Measurements from ENCODE around the gene LSM14A. TPM values are rescaled to one million over a fixed set of nuclear protein-coding genes. Genes with fewer than 3 reads are reported as not detected.

LSM14A gene
- total and polyA plus RNA-seq, 9 of the 15 experiments (the other 6 are each of a cell fraction or from before 2014, with no cell fraction given) = 19.5 to 150 (median 95.1) TPM

DNA sequence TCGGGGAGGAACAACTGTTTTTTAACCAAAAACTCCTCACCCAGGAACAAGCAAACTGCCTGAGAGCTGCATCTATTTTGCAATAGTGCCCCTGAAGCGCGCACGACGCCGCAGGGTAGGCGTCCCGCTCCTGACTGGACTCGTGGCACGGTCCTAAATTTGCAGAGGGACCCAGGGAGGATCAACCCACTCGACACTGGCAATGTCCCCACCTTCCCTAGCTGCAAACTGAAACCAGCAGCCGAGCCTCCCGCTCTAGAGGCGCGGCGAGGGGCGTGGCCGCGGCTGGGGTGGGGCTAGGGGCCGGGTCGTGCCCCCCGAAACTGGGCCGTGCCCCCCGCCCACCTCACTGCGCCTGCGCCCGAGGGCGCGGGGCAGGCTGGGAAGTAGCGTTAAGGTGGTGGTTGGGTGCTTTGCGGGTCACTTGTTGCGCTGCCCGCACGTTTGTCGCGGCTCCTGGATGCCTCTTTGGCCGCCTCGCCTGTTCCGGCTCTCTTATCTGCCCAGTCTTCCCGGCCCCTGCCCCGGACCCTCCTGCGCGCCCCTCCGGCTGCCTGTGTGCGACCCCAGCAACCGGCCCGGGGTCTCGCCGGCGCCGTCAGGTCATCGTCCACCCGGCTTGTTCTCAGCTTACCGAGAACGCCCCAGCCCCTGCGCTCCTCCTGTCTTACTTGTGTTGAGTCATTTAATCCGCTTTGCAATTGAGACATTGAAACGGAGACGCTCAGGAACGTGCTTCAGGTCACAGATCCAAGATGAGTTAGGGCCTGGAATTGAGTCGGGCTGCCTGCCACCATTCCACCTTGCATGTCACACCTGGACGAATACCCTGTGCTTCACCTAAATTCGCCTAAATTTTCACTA, 37.9 kb upstream of the LSM14A start (continued):
- TF ChIP-seq ADNP (tag; IDR thresholded peaks at IDR 0.05) = no peak
- TF ChIP-seq GABPB2 (CRISPR knock-in tag; conservative IDR thresholded peaks at IDR 0.05) = no peak
- no peak for TF ChIP-seq NFE2 (IDR thresholded peaks at IDR 0.05; ENCODE audit: low read depth)
- TF ChIP-seq ZNF316 (IDR thresholded peaks at IDR 0.05) = 0 out of 2 replicates have a peak, but pooled peaks have one; percentile 28
- TF ChIP-seq SRSF3 (IDR thresholded peaks at IDR 0.05; ENCODE audit: insufficient read depth, low read length) = no peak
- TF ChIP-seq JUND (IDR thresholded peaks at IDR 0.05; ENCODE audit: borderline replicate concordance, low read depth, low read length) = no peak; the same call in 1 of the 2 replicates
- peak; percentile 30; the same call in 1 of the 3 replicates for TF ChIP-seq JUND (tag; IDR thresholded peaks at IDR 0.05; ENCODE audit: borderline replicate concordance, low read depth, low read length)
- TF ChIP-seq, protein P1, sequence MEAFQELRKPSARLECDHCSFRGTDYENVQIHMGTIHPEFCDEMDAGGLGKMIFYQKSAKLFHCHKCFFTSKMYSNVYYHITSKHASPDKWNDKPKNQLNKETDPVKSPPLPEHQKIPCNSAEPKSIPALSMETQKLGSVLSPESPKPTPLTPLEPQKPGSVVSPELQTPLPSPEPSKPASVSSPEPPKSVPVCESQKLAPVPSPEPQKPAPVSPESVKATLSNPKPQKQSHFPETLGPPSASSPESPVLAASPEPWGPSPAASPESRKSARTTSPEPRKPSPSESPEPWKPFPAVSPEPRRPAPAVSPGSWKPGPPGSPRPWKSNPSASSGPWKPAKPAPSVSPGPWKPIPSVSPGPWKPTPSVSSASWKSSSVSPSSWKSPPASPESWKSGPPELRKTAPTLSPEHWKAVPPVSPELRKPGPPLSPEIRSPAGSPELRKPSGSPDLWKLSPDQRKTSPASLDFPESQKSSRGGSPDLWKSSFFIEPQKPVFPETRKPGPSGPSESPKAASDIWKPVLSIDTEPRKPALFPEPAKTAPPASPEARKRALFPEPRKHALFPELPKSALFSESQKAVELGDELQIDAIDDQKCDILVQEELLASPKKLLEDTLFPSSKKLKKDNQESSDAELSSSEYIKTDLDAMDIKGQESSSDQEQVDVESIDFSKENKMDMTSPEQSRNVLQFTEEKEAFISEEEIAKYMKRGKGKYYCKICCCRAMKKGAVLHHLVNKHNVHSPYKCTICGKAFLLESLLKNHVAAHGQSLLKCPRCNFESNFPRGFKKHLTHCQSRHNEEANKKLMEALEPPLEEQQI (IDR thresholded peaks at IDR 0.05) = no peak
- TF ChIP-seq POLR3A (IDR thresholded peaks at IDR 0.05; ENCODE audit: borderline replicate concordance, extremely low read depth, insufficient read depth, insufficient read length) = no peak
- no peak for TF ChIP-seq RBM34 (IDR thresholded peaks at IDR 0.05; ENCODE audit: borderline replicate concordance, insufficient read depth, low read length)
- TF ChIP-seq ESRRA (IDR thresholded peaks at IDR 0.05; ENCODE audit: borderline replicate concordance, low read depth) = peak; percentile 66
- no peak for TF ChIP-seq ZKSCAN8 (CRISPR knock-in tag; IDR thresholded peaks at IDR 0.05)
- no peak for TF ChIP-seq MCM5 (IDR thresholded peaks at IDR 0.05; ENCODE audit: low read depth)
- TF ChIP-seq KDM2B (CRISPR knock-in tag; IDR thresholded peaks at IDR 0.05) = no peak
- no peak for TF ChIP-seq RFX1 (IDR thresholded peaks at IDR 0.05)
- TF ChIP-seq XRCC5 (IDR thresholded peaks at IDR 0.05; ENCODE audit: low read depth, low read length) = no peak; the same call in 1 of the 2 replicates
- no peak for TF ChIP-seq TRIM25 (IDR thresholded peaks at IDR 0.05; ENCODE audit: borderline replicate concordance)
- TF ChIP-seq ZNF124 (CRISPR knock-in tag; IDR thresholded peaks at IDR 0.05) = no peak
- TF ChIP-seq, protein P2, sequence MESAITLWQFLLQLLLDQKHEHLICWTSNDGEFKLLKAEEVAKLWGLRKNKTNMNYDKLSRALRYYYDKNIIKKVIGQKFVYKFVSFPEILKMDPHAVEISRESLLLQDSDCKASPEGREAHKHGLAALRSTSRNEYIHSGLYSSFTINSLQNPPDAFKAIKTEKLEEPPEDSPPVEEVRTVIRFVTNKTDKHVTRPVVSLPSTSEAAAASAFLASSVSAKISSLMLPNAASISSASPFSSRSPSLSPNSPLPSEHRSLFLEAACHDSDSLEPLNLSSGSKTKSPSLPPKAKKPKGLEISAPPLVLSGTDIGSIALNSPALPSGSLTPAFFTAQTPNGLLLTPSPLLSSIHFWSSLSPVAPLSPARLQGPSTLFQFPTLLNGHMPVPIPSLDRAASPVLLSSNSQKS (CRISPR knock-in tag; IDR thresholded peaks at IDR 0.05) = no peak
- 0 out of 4 replicates have a peak, but pooled peaks of 1 of the 2 experiments have one; percentile 33 for TF ChIP-seq SIN3A (IDR thresholded peaks at IDR 0.05; ENCODE audit: borderline replicate concordance in 2 of 2, control insufficient read depth in 1 of 2, low read depth in 2 of 2, low read length in 2 of 2)
- TF ChIP-seq L3MBTL2 (IDR thresholded peaks at IDR 0.05) = peak; percentile 88
- TF ChIP-seq CXXC5 (CRISPR knock-in tag; IDR thresholded peaks at IDR 0.05) = peak; percentile 81
- TF ChIP-seq FOXK1 (CRISPR knock-in tag; IDR thresholded peaks at IDR 0.05; ENCODE audit: borderline replicate concordance) = no peak
- TF ChIP-seq ZNF133 (CRISPR knock-in tag; IDR thresholded peaks at IDR 0.05) = no peak

Measured in K562 (cell line).